WTC11 (cell line): ENCODE data around the gene CDH13. TPM values are rescaled to one million over a fixed set of nuclear protein-coding genes. Genes with fewer than 3 reads are reported as not detected.

Source experiments
- ATAC-seq: fragments of 200-7000 bp; cut with Tn5 transposase; 2 replicates; pipeline ENCODE4 v1.10.0; 2021; ENCODE audit warnings: mild to moderate bottlenecking, moderate library complexity
- CTCF ChIA-PET: fragments of 300-600 bp; sonication (Branson Sonifier 250); formaldehyde crosslinking; loops from one replicate; lab custom pipeline; 2021; ENCODE audit warnings: antibody characterized with exemption; lab: Charles Lee
- POLR2A ChIA-PET: fragments of 350-600 bp; sonication (Branson Sonifier 250); formaldehyde crosslinking; loops from one replicate; lab custom pipeline; 2021; ENCODE audit warnings: antibody characterized with exemption; lab: Charles Lee
- DNase-seq: peaks from one replicate; pipeline ENCODE4 v3.0.0; 2021; ENCODE audit warnings: low spot score
- H3K27ac Mint-ChIP-seq: 2 replicates; pipeline ENCODE4 v1.8.0; 2021; ENCODE audit warnings: mixed read lengths
- H3K27me3 Mint-ChIP-seq: 2 replicates; pipeline ENCODE4 v1.8.0; 2021; ENCODE audit warnings: low read depth, mild to moderate bottlenecking, moderate library complexity, mixed read lengths
- H3K36me3 Mint-ChIP-seq: 2 replicates; pipeline ENCODE4 v1.8.0; 2021; ENCODE audit warnings: mixed read lengths
- H3K4me1 Mint-ChIP-seq: 2 replicates; pipeline ENCODE4 v1.8.0; 2022; ENCODE audit warnings: mixed read lengths
- H3K4me3 Mint-ChIP-seq: 2 replicates; pipeline ENCODE4 v1.8.0; 2021; ENCODE audit warnings: mild to moderate bottlenecking, moderate library complexity, mixed read lengths
- H3K9me3 Mint-ChIP-seq: 2 replicates; pipeline ENCODE4 v1.8.0; 2021; ENCODE audit warnings: mixed read lengths
- ATF1 ChIP-seq: sonication (generic); formaldehyde crosslinking; IDR thresholded peaks from 2 replicates; pipeline ENCODE4 v1.8.1; 2023; ENCODE audit warnings: mild to moderate bottlenecking, moderate library complexity, missing genetic modification reagents
- CREB1 ChIP-seq: sonication (generic); formaldehyde crosslinking; IDR thresholded peaks from 2 replicates; pipeline ENCODE4 v1.8.0; 2023; ENCODE audit warnings: mild to moderate bottlenecking, missing genetic modification reagents
- CREM ChIP-seq: sonication (generic); formaldehyde crosslinking; IDR thresholded peaks from 2 replicates; pipeline ENCODE4 v1.8.1; 2022; ENCODE audit warnings: mild to moderate bottlenecking, missing genetic modification reagents, moderate library complexity
- EMX1 ChIP-seq: fragments of 250-450 bp; sonication (Bioruptor Pico); IDR thresholded peaks from 2 replicates; pipeline ENCODE4 v1.8.0; 2021; ENCODE audit warnings: mild to moderate bottlenecking
- FOXJ3 ChIP-seq: sonication (generic); formaldehyde crosslinking; IDR thresholded peaks from 2 replicates; pipeline ENCODE4 v1.9.0; 2021; ENCODE audit warnings: missing genetic modification reagents, mild to moderate bottlenecking, borderline replicate concordance
- HMGA2 ChIP-seq: fragments of 250-450 bp; sonication (Bioruptor Pico); IDR thresholded peaks from 2 replicates; pipeline ENCODE4 v1.4.0; 2021; ENCODE audit warnings: mild to moderate bottlenecking, moderate library complexity
- IRF2 ChIP-seq: sonication (generic); formaldehyde crosslinking; IDR thresholded peaks from 2 replicates; pipeline ENCODE4 v1.8.0; 2022; ENCODE audit warnings: low read depth, missing genetic modification reagents, borderline replicate concordance
- PRRX2 ChIP-seq: fragments of 250-450 bp; sonication (Bioruptor Pico); IDR thresholded peaks from 2 replicates; pipeline ENCODE4 v1.8.0; 2021; ENCODE audit warnings: mild to moderate bottlenecking
- RELA ChIP-seq: sonication (generic); formaldehyde crosslinking; IDR thresholded peaks from 2 replicates; pipeline ENCODE4 v1.8.1; 2022; ENCODE audit warnings: missing genetic modification reagents, mild to moderate bottlenecking, borderline replicate concordance
- SMAD3 ChIP-seq: sonication (generic); formaldehyde crosslinking; IDR thresholded peaks from 2 replicates; pipeline ENCODE4 v1.8.0; 2022; ENCODE audit warnings: missing genetic modification reagents, mild to moderate bottlenecking, borderline replicate concordance
- TCF7 ChIP-seq: sonication (generic); formaldehyde crosslinking; IDR thresholded peaks from 2 replicates; pipeline ENCODE4 v1.8.0; 2022; ENCODE audit warnings: mild to moderate bottlenecking, low read depth, missing genetic modification reagents, moderate library complexity
- ZNF219 ChIP-seq: sonication (generic); formaldehyde crosslinking; IDR thresholded peaks from 2 replicates; pipeline ENCODE4 v1.8.0; 2023; ENCODE audit warnings: missing genetic modification reagents, mild to moderate bottlenecking, borderline replicate concordance
- ZNF232 ChIP-seq: sonication (generic); formaldehyde crosslinking; IDR thresholded peaks from 2 replicates; pipeline ENCODE4 v1.8.0; 2022; ENCODE audit warnings: mild to moderate bottlenecking, missing genetic modification reagents
- ZNF671 ChIP-seq: fragments of 250-450 bp; sonication (Bioruptor Pico); IDR thresholded peaks from 2 replicates; pipeline ENCODE4 v1.8.0; 2021; ENCODE audit warnings: mild to moderate bottlenecking
- total RNA-seq: library from RNA; stranded (reverse); gene quantifications from 3 replicates; pipeline ENCODE4 v1.2.3, GENCODE V29; 2021
- TF ChIP-seq, protein P1 (sequence below): sonication (generic); formaldehyde crosslinking; IDR thresholded peaks from 2 replicates; pipeline ENCODE4 v1.8.0; 2022; ENCODE audit warnings: mild to moderate bottlenecking, missing genetic modification reagents
- TF ChIP-seq, protein P2 (sequence below): sonication (generic); formaldehyde crosslinking; IDR thresholded peaks from 2 replicates; pipeline ENCODE4 v1.8.1; 2022; ENCODE audit warnings: low read depth, missing genetic modification reagents, borderline replicate concordance
- TF ChIP-seq, protein P3 (sequence below): fragments of 250-450 bp; sonication (Bioruptor Pico); IDR thresholded peaks from 2 replicates; pipeline ENCODE4 v1.9.0; 2021; ENCODE audit warnings: mild to moderate bottlenecking
- TF ChIP-seq, protein P4 (sequence below): sonication (generic); formaldehyde crosslinking; IDR thresholded peaks from 2 replicates; pipeline ENCODE4 v1.8.1; 2022; ENCODE audit warnings: missing genetic modification reagents, borderline replicate concordance
- TF ChIP-seq, protein P5 (sequence below): sonication (generic); formaldehyde crosslinking; IDR thresholded peaks from 2 replicates; pipeline ENCODE4 v1.8.1; 2023; ENCODE audit warnings: mild to moderate bottlenecking, missing genetic modification reagents
- TF ChIP-seq, protein P6 (sequence below): sonication (generic); formaldehyde crosslinking; IDR thresholded peaks from 2 replicates; pipeline ENCODE4 v1.8.0; 2022; ENCODE audit warnings: mild to moderate bottlenecking, missing genetic modification reagents
- TF ChIP-seq, protein P7 (sequence below): sonication (generic); formaldehyde crosslinking; IDR thresholded peaks from 2 replicates; pipeline ENCODE4 v1.8.1; 2023; ENCODE audit warnings: mild to moderate bottlenecking, missing genetic modification reagents, borderline replicate concordance
- TF ChIP-seq, protein P8 (sequence below): sonication (generic); formaldehyde crosslinking; IDR thresholded peaks from 2 replicates; pipeline ENCODE4 v1.8.1; 2023; ENCODE audit warnings: mild to moderate bottlenecking, missing genetic modification reagents, moderate library complexity

Gene CDH13
- total RNA-seq, 1 experiment from 2014 or later: 0.81 TPM

DNA sequence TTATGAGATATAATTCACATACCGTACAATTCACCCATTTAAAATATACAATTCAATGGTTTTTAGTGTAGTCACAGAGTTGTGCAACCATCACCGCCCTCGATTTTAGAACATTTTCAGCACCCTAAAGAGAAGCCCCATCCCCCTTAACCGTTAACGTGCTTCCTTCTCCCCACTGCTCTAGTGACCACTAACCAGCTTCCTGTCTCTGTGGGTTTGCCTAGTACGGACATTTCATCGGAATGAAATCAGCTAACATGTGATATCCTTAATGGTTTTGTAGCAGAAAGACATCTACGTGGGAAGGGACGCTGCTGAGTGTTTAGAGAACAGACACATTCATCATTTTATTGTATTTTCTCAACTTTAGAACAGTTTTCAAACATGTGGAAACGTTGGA, 1100.2 kb downstream of the CDH13 start:
- no peak for DNase-seq
- H3K36me3 Mint-ChIP-seq: no peaks in the 10 kb centered on the region

DNA sequence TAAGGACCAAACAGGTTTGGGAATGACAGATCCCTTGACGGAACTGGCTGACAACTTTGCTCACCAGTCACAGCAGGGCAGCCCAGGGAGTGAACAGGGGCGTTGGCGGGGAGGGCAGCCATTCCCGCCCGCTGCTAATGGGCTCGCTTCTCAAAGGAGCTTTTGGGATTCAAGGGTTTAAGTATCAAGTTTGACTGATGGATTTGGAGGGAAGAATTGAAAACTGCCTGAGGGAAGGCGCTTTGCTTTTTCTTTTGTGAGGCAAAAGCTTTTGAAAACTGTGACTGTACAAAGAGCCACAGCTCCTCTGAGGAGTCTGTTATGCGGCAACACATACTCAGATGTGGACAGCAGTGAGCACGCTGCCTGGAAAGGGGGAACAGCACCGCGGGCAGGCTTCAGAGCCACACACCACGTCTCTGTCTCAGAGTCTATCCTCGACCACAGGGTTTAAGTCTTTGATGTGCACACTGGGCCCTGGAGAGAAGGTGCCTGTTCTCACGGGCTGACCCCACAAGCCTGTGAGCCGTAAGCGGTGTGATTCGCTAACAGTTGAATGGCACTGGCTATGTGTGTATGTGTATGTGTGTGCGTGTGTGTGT, 1101.1 kb downstream of the CDH13 start:
- Mint-ChIP-seq H3K4me1 (peaks cover 6% of the 10 kb centered on the region; the same call in 1 of the 2 replicates), H3K9me3 (peaks cover 22% of the 10 kb centered on the region), H3K27ac (no peak overlapping the region), H3K36me3 (no peaks in the 10 kb centered on the region), H3K4me3 (no peak overlapping the region), H3K27me3 (no peaks in the 10 kb centered on the region; the same call in 1 of the 2 replicates)
- ATAC-seq: no peak
- CTCF ChIA-PET: no interaction called here
- no peak for DNase-seq
- POLR2A ChIA-PET: interaction anchor here (0.6 kb wide), 1 partner anchor 113 kb away, joined by 3 read pairs; no protein-coding TSS in a partner anchor
- TF ChIP-seq PRRX2 (CRISPR knock-in tag): no peak
- TF ChIP-seq, protein P1, sequence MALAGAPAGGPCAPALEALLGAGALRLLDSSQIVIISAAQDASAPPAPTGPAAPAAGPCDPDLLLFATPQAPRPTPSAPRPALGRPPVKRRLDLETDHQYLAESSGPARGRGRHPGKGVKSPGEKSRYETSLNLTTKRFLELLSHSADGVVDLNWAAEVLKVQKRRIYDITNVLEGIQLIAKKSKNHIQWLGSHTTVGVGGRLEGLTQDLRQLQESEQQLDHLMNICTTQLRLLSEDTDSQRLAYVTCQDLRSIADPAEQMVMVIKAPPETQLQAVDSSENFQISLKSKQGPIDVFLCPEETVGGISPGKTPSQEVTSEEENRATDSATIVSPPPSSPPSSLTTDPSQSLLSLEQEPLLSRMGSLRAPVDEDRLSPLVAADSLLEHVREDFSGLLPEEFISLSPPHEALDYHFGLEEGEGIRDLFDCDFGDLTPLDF (CRISPR knock-in tag): no peak
- no peak for TF ChIP-seq HMGA2
- TF ChIP-seq, protein P2, sequence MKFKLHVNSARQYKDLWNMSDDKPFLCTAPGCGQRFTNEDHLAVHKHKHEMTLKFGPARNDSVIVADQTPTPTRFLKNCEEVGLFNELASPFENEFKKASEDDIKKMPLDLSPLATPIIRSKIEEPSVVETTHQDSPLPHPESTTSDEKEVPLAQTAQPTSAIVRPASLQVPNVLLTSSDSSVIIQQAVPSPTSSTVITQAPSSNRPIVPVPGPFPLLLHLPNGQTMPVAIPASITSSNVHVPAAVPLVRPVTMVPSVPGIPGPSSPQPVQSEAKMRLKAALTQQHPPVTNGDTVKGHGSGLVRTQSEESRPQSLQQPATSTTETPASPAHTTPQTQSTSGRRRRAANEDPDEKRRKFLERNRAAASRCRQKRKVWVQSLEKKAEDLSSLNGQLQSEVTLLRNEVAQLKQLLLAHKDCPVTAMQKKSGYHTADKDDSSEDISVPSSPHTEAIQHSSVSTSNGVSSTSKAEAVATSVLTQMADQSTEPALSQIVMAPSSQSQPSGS (CRISPR knock-in tag): no peak
- TF ChIP-seq, protein P3, sequence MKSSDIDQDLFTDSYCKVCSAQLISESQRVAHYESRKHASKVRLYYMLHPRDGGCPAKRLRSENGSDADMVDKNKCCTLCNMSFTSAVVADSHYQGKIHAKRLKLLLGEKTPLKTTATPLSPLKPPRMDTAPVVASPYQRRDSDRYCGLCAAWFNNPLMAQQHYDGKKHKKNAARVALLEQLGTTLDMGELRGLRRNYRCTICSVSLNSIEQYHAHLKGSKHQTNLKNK (CRISPR knock-in tag): no peak
- TF ChIP-seq, protein P4, sequence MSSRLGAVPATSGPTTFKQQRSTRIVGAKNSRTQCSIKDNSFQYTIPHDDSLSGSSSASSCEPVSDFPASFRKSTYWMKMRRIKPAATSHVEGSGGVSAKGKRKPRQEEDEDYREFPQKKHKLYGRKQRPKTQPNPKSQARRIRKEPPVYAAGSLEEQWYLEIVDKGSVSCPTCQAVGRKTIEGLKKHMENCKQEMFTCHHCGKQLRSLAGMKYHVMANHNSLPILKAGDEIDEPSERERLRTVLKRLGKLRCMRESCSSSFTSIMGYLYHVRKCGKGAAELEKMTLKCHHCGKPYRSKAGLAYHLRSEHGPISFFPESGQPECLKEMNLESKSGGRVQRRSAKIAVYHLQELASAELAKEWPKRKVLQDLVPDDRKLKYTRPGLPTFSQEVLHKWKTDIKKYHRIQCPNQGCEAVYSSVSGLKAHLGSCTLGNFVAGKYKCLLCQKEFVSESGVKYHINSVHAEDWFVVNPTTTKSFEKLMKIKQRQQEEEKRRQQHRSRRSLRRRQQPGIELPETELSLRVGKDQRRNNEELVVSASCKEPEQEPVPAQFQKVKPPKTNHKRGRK (CRISPR knock-in tag): no peak
- no peak for TF ChIP-seq EMX1
- TF ChIP-seq RELA: no peak

More for the DNA sequence above, 1100.2 kb downstream of the CDH13 start:
- peaks cover 20% of the 10 kb centered on the region for H3K9me3 Mint-ChIP-seq
- ChIA-PET POLR2A (no interaction called here), CTCF (interaction anchor here (1.5 kb wide), 1 partner anchor 10 kb away, joined by 3 read pairs; no protein-coding TSS in a partner anchor)
- no peak overlapping the region for H3K4me3 Mint-ChIP-seq
- H3K27me3 Mint-ChIP-seq: no peaks in the 10 kb centered on the region; the same call in 1 of the 2 replicates
- H3K4me1 Mint-ChIP-seq: peaks cover 6% of the 10 kb centered on the region; the same call in 1 of the 2 replicates
- H3K27ac Mint-ChIP-seq: no peak overlapping the region
- TF ChIP-seq ZNF671 (no peak), CREM (CRISPR knock-in tag) (no peak), IRF2 (CRISPR knock-in tag) (no peak), TCF7 (no peak), ATF1 (CRISPR knock-in tag) (no peak), SMAD3 (CRISPR knock-in tag) (no peak), ZNF219 (CRISPR knock-in tag) (no peak), ZNF232 (no peak), CREB1 (CRISPR knock-in tag) (no peak), FOXJ3 (CRISPR knock-in tag) (no peak)
- TF ChIP-seq, protein P5, sequence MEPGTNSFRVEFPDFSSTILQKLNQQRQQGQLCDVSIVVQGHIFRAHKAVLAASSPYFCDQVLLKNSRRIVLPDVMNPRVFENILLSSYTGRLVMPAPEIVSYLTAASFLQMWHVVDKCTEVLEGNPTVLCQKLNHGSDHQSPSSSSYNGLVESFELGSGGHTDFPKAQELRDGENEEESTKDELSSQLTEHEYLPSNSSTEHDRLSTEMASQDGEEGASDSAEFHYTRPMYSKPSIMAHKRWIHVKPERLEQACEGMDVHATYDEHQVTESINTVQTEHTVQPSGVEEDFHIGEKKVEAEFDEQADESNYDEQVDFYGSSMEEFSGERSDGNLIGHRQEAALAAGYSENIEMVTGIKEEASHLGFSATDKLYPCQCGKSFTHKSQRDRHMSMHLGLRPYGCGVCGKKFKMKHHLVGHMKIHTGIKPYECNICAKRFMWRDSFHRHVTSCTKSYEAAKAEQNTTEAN (CRISPR knock-in tag): no peak
- TF ChIP-seq, protein P6, sequence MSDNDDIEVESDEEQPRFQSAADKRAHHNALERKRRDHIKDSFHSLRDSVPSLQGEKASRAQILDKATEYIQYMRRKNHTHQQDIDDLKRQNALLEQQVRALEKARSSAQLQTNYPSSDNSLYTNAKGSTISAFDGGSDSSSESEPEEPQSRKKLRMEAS (CRISPR knock-in tag): no peak
- TF ChIP-seq, protein P7, sequence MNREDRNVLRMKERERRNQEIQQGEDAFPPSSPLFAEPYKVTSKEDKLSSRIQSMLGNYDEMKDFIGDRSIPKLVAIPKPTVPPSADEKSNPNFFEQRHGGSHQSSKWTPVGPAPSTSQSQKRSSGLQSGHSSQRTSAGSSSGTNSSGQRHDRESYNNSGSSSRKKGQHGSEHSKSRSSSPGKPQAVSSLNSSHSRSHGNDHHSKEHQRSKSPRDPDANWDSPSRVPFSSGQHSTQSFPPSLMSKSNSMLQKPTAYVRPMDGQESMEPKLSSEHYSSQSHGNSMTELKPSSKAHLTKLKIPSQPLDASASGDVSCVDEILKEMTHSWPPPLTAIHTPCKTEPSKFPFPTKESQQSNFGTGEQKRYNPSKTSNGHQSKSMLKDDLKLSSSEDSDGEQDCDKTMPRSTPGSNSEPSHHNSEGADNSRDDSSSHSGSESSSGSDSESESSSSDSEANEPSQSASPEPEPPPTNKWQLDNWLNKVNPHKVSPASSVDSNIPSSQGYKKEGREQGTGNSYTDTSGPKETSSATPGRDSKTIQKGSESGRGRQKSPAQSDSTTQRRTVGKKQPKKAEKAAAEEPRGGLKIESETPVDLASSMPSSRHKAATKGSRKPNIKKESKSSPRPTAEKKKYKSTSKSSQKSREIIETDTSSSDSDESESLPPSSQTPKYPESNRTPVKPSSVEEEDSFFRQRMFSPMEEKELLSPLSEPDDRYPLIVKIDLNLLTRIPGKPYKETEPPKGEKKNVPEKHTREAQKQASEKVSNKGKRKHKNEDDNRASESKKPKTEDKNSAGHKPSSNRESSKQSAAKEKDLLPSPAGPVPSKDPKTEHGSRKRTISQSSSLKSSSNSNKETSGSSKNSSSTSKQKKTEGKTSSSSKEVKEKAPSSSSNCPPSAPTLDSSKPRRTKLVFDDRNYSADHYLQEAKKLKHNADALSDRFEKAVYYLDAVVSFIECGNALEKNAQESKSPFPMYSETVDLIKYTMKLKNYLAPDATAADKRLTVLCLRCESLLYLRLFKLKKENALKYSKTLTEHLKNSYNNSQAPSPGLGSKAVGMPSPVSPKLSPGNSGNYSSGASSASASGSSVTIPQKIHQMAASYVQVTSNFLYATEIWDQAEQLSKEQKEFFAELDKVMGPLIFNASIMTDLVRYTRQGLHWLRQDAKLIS (CRISPR knock-in tag): no peak
- TF ChIP-seq, protein P8, sequence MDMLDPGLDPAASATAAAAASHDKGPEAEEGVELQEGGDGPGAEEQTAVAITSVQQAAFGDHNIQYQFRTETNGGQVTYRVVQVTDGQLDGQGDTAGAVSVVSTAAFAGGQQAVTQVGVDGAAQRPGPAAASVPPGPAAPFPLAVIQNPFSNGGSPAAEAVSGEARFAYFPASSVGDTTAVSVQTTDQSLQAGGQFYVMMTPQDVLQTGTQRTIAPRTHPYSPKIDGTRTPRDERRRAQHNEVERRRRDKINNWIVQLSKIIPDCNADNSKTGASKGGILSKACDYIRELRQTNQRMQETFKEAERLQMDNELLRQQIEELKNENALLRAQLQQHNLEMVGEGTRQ (CRISPR knock-in tag): no peak
- no peak for ATAC-seq
